EL (cell line): ENCODE results near the gene NTMT1.

Source experiments
- DNase-seq: peaks from one replicate; pipeline ENCODE4 v3.0.0-alpha.2; 2016

The NTMT1 gene

GRCh38 chr9:129597355-129598088 lies 28.4 kb upstream of the NTMT1 start:
- peak; percentile 53 for DNase-seq

GRCh38 chr9:129598089-129598596 lies 27.8 kb upstream of the NTMT1 start:
- DNase-seq: no peak

- no peak for DNase-seq
Observed at GRCh38 chr9:129601082-129601674, 24.8 kb upstream of the NTMT1 start.

- DNase-seq: no peak
Observed at GRCh38 chr9:129602598-129603415, 23.2 kb upstream of the NTMT1 start.

- no peak for DNase-seq
Observed at GRCh38 chr9:129604056-129604765, 21.8 kb upstream of the NTMT1 start.

- DNase-seq: no peak
Observed at GRCh38 chr9:129604766-129605163, 21.2 kb upstream of the NTMT1 start.

- DNase-seq: no peak
Observed at GRCh38 chr9:129606161-129607026, 19.6 kb upstream of the NTMT1 start.

GRCh38 chr9:129607027-129607387 lies 19.0 kb upstream of the NTMT1 start:
- no peak for DNase-seq

- DNase-seq: no peak
Observed at GRCh38 chr9:129608561-129609481, 17.1 kb upstream of the NTMT1 start.

- peak; percentile 40 for DNase-seq
Observed at GRCh38 chr9:129609486-129610212, 16.3 kb upstream of the NTMT1 start.

GRCh38 chr9:129610213-129610472 lies 15.8 kb upstream of the NTMT1 start:
- DNase-seq: no peak

- peak; percentile 70 for DNase-seq
Observed at GRCh38 chr9:129610473-129611306, 15.3 kb upstream of the NTMT1 start.

GRCh38 chr9:129611307-129611800 lies 14.6 kb upstream of the NTMT1 start:
- DNase-seq: no peak

- no peak for DNase-seq
Observed at GRCh38 chr9:129612123-129612522, 13.8 kb upstream of the NTMT1 start.

- DNase-seq: no peak
Observed at GRCh38 chr9:129612815-129613519, 13.0 kb upstream of the NTMT1 start.

- no peak for DNase-seq
Observed at GRCh38 chr9:129613520-129614175, 12.3 kb upstream of the NTMT1 start.

- no peak for DNase-seq
Observed at GRCh38 chr9:129614932-129615331, 11.0 kb upstream of the NTMT1 start.
